Middle frontal gyrus (tissue), 1 donor: ENCODE results near the gene MAD2L2.

Source experiments
- DNase-seq: peaks from one replicate; pipeline ENCODE4 v3.0.0-alpha.2; 2015; ENCODE audit warnings: low spot score; ENCODE audit errors: extremely low spot score

The MAD2L2 gene

GRCh38 chr1:11704691-11705475, 23.9 kb upstream of the MAD2L2 start:
- DNase-seq: no peak

GRCh38 chr1:11704194-11704529, 23.2 kb upstream of the MAD2L2 start:
- DNase-seq: no peak

DNA sequence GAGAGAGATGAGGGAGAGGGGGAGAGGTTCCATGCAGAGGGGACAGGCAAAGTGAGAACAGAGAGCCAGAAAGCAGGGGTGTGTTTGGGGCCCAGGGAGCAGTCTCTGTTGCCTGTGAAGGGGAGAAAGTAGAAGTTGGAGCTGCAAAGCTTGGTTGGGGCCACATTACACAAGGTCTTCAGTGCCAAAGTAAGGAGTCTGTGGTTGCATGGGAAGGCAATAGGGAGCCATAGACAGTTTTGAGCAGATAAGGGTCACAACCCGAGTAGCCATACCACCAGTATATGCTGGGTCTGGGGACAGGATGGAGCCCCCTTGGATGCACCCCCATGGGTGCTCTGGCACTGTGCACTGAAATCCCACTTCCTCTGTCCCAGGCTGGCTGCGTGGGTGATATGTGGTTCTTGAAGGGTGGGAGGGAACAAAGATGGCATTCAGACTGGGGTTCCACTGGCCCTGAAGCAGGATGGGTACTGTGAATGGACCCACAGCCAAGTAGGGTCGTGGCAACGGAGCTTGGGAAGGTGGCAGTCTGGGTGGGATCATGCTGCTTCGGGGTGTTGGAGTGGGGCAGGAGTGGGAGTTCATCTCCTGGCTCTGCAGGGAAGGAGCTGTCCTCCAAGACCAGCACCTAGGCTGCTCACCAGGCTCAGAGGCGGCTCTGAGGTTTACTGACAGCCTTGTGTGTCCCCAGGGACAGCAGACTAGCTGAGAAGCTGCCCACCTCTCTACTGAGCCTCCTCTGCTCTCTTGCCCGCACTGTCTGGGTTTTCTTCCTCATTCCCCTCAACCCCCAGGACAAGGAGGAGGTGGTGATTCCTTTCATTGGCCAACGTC, 22.6 kb upstream of the MAD2L2 start:
- DNase-seq: no peak

GRCh38 chr1:11701981-11702803, 21.2 kb upstream of the MAD2L2 start:
- DNase-seq: no peak

DNA sequence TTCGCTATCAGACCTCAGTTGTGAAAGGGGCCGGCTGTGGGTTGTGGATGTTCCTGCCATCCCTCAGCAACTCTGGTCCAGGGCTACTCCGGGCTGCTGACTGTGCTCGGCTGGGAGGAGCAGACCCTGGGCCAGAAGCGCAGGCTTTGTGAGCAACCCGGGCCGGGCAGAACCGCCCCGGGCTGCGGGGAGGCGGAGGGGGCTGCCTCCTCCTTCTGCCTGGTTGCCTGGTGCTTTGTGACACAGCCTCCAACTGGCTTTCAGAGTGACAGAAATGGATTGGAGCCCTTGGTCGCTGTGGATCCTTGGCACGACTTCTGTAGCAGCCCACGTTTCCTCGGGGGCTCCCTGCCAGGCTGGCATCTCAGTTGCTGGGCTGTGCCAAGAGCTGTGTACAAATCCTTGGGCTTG, 20.6 kb upstream of the MAD2L2 start:
- DNase-seq: peak; percentile 57

GRCh38 chr1:11700601-11701467, 19.9 kb upstream of the MAD2L2 start:
- DNase-seq: no peak

GRCh38 chr1:11697893-11698210, 16.9 kb upstream of the MAD2L2 start:
- no peak for DNase-seq

DNA sequence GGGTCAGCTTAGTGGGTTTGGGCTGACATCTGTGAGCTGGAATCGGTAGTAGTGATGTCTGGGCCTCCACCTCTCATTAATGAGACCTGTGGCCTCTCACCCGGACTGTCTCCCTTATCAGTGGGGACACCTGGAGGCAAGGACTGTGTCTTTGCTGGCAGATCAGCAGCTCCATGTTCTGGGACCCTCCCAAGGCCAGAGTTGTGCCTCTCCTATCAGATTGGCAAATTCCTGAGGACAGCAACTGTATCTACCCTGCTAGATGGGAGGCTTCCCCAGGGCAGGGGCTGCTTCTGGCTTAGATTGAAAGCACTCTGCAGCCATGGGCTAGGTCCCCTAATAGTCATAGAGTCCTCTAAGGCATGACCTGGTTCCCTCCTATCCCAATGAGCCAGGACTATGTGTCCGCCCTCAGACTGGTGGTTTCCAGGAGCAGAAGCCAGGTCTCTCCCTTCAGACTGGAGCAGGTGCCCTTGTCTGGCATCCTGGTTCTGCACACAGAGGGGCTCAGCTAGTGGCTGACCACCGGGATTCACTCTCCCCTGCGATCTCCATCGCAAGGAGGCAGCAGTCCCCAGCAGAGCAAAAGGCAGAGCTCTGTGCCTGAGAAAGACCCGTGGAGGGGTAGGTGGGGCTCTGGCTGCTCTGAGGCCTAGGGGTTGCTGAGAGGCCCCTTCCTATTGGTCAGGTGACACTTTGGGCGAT, 16.4 kb upstream of the MAD2L2 start:
- no peak for DNase-seq

DNA sequence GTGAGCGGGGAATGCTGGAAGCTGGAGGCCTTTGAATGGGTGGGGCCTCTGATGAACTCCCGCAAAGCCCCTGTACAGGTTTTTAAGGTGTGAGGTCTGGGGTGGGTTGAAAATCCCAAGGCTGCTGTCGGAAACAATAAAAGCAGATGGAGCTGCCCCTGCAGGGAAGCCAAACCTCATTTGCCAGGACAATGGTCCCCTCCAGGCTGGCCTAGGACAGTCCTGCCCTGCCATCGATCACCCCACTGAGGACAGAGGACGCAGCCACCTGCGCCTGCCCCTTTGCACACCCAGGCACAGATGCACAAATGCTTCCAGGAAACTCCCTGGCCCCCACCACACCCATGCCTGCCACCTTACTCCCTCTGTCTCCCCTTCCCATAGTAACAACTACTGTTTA, 14.9 kb upstream of the MAD2L2 start:
- no peak for DNase-seq

- no peak for DNase-seq
These were observed 13.0 kb upstream of the MAD2L2 start for GRCh38 chr1:11693917-11694316.

- DNase-seq: no peak
These were observed 12.2 kb upstream of the MAD2L2 start for GRCh38 chr1:11693024-11693590.

- DNase-seq: no peak
These were observed 11.2 kb upstream of the MAD2L2 start for GRCh38 chr1:11691928-11692711.

DNA sequence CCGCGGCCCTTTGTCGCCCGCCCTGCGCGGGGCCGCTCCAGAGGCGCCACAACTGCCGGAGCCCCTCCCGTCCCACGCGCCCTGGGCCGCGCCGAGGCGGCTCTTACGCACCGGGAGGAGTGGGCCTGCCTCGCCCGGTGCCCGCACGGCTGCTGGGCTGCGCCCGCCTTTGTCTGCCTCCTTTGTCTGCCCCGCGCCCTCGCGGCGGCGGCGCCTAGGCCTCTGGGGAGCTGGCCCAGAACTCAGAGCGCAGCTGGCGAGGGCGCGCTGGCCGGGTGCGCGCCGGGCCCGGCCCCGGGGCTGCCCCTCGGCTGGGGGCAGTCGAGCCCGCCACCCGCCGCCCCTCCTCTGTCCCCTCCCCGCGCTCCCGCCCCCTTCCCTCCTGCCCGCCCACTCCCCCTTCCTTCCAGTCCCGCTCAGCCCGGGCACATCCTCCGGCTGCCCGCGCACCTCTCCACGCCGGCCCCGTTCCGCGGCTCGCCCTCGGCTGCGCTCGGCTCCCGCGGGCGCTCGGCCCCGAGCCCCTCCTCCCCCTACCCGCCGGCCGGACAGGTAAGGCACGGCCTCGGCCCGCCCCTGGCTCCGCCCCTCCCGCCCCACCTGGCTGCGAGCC, 10.5 kb upstream of the MAD2L2 start, which contains the start of gene DRAXIN:
DRAXIN (plus strand) TSS at position 409 of the 613 bp plus-strand sequence. CDS start 14,549 bp downstream, outside the sequence.
- no peak for DNase-seq

DNA sequence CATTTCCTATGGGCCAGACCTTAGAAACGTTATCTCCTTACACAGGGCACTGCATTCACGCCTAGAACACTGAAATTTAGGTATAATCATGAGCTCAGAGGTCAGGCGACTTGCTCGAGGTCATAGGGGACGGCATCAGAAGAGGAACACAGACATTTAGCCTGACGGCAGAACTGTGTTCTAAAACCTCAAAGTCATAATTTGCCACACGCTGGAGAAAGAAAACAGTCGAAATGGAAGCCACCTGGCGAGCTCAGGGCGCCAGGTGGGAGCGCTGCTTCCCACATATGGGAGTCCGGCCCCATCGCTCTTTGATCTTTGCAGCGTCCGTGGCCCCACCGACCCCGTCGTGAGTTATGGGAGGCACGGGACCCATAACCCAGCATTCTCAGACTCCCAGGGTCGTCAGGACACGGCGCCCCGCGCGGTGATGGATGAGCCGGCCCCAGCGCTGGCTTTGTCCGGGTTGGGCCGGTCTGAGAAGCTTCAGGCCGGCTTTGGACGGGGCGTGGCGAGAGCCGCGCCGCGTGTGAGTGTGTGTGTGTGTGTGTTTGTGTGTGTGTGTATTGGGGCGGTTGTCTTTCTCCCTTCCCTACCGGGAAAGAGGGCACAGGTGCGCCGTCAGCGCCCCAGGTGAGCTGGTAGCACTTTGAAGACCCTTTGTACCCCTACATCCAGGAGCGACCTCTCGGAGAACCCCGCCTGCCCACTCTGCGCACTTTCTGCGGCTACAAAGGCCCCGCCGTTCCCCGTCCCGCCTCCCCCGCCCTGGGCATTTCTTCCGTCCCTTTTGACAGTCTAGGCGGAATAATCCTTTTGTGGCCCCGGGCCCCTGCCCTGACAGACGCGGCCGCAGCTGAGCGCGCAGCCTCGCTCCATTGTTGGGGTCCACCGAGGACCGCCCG, 9.7 kb upstream of the MAD2L2 start:
- DNase-seq: no peak

DNA sequence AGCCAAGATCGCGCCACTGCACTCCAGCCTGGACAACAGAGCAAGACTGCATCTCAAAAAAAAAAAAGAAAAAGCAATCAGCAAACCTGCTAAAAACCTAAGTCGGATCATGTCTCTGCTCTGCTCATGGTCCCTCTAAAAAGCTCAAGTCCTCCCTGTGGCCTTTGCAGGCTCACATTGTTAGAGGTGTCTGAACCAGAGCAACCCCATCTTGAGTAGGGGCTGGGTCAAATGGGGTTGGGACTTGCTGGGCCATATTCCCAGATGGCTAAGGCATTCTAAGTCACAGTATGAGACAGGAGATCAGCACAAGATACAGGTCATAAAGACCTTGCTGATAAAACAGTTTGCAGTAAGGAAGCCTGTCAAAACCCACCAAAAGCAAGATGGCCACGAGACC, 7.6 kb upstream of the MAD2L2 start:
- no peak for DNase-seq

DNA sequence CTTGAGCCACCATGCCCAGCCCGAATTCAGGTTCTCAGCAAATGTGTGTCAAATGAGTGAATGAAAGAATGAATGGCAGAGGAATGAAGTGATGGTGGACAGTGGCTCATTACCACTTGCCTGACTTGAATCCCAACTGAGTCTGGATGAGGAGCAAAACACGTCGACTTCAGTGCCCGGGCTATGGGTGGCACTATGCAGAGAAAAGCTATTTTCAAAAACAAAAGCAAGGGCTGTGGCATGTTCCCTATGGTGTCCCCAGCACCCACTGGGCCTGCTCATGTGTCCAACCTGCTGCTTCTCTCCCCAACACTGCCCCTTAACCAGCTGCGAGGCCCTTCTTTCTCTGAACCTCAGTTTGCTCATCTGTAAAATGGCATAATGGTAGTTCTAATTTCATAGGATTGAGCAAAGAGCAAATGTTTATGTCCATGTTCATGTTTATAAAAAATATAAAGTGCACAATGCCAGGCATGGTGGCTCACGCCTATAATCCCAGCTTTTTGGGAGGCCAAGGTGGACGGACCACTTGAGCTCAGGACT, 4.3 kb upstream of the MAD2L2 start:
- no peak for DNase-seq

- DNase-seq: no peak
These were observed 3.1 kb upstream of the MAD2L2 start for GRCh38 chr1:11684070-11684469.
